Loucy (cell line): Measurements from ENCODE around the gene SH3RF3.

Experiments
- H2AFZ ChIP-seq: fragments of 200-600 bp; sonication (generic); 2 replicates; pipeline ENCODE4 v1.6.0; 2016; ENCODE audit warnings: antibody characterized with exemption, mild to moderate bottlenecking, low read length, moderate library complexity
- H3F3A ChIP-seq: fragments of 200-600 bp; 2 replicates; pipeline ENCODE4 v1.6.0; 2016; ENCODE audit warnings: antibody characterized with exemption, low read depth, mild to moderate bottlenecking
- H3K27me3 ChIP-seq: fragments of 200-600 bp; sonication (generic); 2 replicates; pipeline ENCODE4 v1.6.1; 2014; ENCODE audit warnings: low read length, mild to moderate bottlenecking; ENCODE audit not compliant: insufficient read depth, poor library complexity, severe bottlenecking
- H3K36me3 ChIP-seq: fragments of 200-600 bp; sonication (generic); 2 replicates; pipeline ENCODE4 v1.6.1; 2016; ENCODE audit warnings: low read length; ENCODE audit not compliant: insufficient read depth
- H3K4me1 ChIP-seq: fragments of 200-600 bp; sonication (generic); 2 replicates; pipeline ENCODE4 v1.5.1; 2014; ENCODE audit warnings: low read length, mild to moderate bottlenecking; ENCODE audit not compliant: insufficient read depth, poor library complexity, severe bottlenecking
- H3K4me2 ChIP-seq: fragments of 200-600 bp; sonication (generic); 2 replicates; pipeline ENCODE4 v1.6.0; 2014; ENCODE audit warnings: antibody characterized with exemption, low read length, low read depth, mild to moderate bottlenecking; ENCODE audit not compliant: poor library complexity, severe bottlenecking
- H3K4me3 ChIP-seq: fragments of 200-600 bp; sonication (generic); 2 replicates; pipeline ENCODE4 v1.5.1; 2014; ENCODE audit warnings: low read length, mild to moderate bottlenecking, mixed read lengths; ENCODE audit not compliant: poor library complexity, severe bottlenecking
- H3K79me2 ChIP-seq: fragments of 200-600 bp; sonication (generic); 2 replicates; pipeline ENCODE4 v1.6.1; 2014; ENCODE audit warnings: low read length; ENCODE audit not compliant: insufficient read depth
- H3K9ac ChIP-seq: fragments of 200-600 bp; sonication (generic); 2 replicates; pipeline ENCODE4 v1.6.0; 2014; ENCODE audit warnings: mild to moderate bottlenecking, low read depth, low read length, moderate library complexity; ENCODE audit not compliant: poor library complexity, severe bottlenecking
- H3K9me2 ChIP-seq: fragments of 200-600 bp; sonication (generic); replicated peaks from 2 replicates; pipeline ENCODE4 v1.6.1; 2016; ENCODE audit warnings: low read depth, low read length, mixed read lengths
- H3K9me3 ChIP-seq: fragments of 200-600 bp; sonication (generic); 2 replicates; pipeline ENCODE4 v1.6.1; 2014; ENCODE audit warnings: mild to moderate bottlenecking, antibody characterized with exemption, low read length, low read depth; ENCODE audit not compliant: insufficient read depth
- H4K20me1 ChIP-seq: fragments of 200-600 bp; sonication (generic); 2 replicates; pipeline ENCODE4 v1.6.0; 2014; ENCODE audit warnings: antibody characterized with exemption, low read length, mild to moderate bottlenecking; ENCODE audit not compliant: insufficient read depth, poor library complexity, severe bottlenecking
- CTCF ChIP-seq: fragments of 200-600 bp; sonication (generic); conservative IDR thresholded peaks from 2 replicates; pipeline ENCODE4 v1.5.1; 2014; ENCODE audit warnings: mild to moderate bottlenecking, antibody characterized with exemption, low read length
- EZH2phosphoT487 ChIP-seq: fragments of 200-600 bp; IDR thresholded peaks from 2 replicates; pipeline ENCODE4 v1.6.1; 2018; ENCODE audit warnings: antibody characterized with exemption, mild to moderate bottlenecking, moderate library complexity, borderline replicate concordance

The SH3RF3 gene

GRCh38 chr2:109527079-109527478 lies 398.1 kb downstream of the SH3RF3 start:
- no peak overlapping the region for H3K4me3 ChIP-seq

GRCh38 chr2:109527846-109528705 lies 399.1 kb downstream of the SH3RF3 start:
- Histone ChIP-seq H3K9ac (no peak overlapping the region), H4K20me1 (no peaks in the 10 kb centered on the region), H3K79me2 (no peaks in the 10 kb centered on the region), H3K4me2 (no peak overlapping the region), H3F3A (no peaks in the 10 kb centered on the region), H2AFZ (no peak overlapping the region), H3K4me3 (no peak overlapping the region), H3K9me3 (no peaks in the 10 kb centered on the region), H3K4me1 (no peaks in the 10 kb centered on the region), H3K36me3 (no peaks in the 10 kb centered on the region), H3K9me2 (no peaks in the 10 kb centered on the region), H3K27me3 (no peaks in the 10 kb centered on the region)
- TF ChIP-seq EZH2phosphoT487: no peak
- TF ChIP-seq CTCF: no peak

More at GRCh38 chr2:109527079-109527478, 398.1 kb downstream of the SH3RF3 start:
- no peaks in the 10 kb centered on the region for H3K27me3 ChIP-seq
- H3F3A ChIP-seq: no peaks in the 10 kb centered on the region
- TF ChIP-seq CTCF (no peak), EZH2phosphoT487 (no peak)
- no peaks in the 10 kb centered on the region for H4K20me1 ChIP-seq
- no peaks in the 10 kb centered on the region for H3K79me2 ChIP-seq
- no peaks in the 10 kb centered on the region for H3K9me3 ChIP-seq
- no peaks in the 10 kb centered on the region for H3K4me1 ChIP-seq
- H3K4me2 ChIP-seq: no peak overlapping the region
- no peak overlapping the region for H3K9ac ChIP-seq
- no peaks in the 10 kb centered on the region for H3K36me3 ChIP-seq
- H2AFZ ChIP-seq: no peak overlapping the region
- H3K9me2 ChIP-seq: no peaks in the 10 kb centered on the region

- Histone ChIP-seq H3K4me3 (no peak overlapping the region), H3K4me1 (no peaks in the 10 kb centered on the region), H3K79me2 (no peaks in the 10 kb centered on the region), H3K9me2 (no peaks in the 10 kb centered on the region), H3K4me2 (no peak overlapping the region), H3K9ac (no peak overlapping the region), H4K20me1 (no peaks in the 10 kb centered on the region), H2AFZ (no peak overlapping the region), H3K27me3 (no peaks in the 10 kb centered on the region), H3K9me3 (no peaks in the 10 kb centered on the region), H3F3A (no peaks in the 10 kb centered on the region), H3K36me3 (no peaks in the 10 kb centered on the region)
- no peak for TF ChIP-seq CTCF
- TF ChIP-seq EZH2phosphoT487: no peak
Measured at GRCh38 chr2:109528811-109529501, 400.0 kb downstream of the SH3RF3 start.
